ENCODE measurements around the gene ELF1. TPM values are rescaled to one million over a fixed set of nuclear protein-coding genes. Genes with fewer than 3 reads are reported as not detected.

The ELF1 gene
- total RNA-seq, 2 donors from 2014 or later = 36.0 to 44.1 TPM

DNA sequence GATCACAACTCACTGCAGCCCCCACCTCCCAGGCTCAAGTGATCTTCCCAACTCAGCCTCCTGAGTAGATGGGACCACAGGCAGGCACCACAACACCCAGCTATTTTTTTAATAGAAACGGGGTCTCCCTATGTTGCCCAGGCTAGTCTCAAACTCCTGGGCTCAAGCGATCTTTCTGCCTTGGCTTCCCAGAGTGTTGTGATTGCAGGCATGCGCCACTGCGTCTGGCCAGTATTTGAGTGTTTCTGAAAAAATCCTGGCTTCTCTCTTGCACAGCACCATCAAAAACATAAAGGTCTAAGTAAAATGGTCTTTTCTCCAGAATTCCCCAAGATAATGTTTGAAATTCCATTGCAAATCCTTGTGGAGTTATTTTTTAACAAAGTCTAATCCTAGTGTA, 47.8 kb downstream of the ELF1 start:
- 95 to 96% methylated on average over 4 of the region's 4 CpGs for WGBS, 2 experiments (ENCODE audit: insufficient coverage in 1 of 2, insufficient read length in 1 of 2)
- TF ChIP-seq, protein P1, sequence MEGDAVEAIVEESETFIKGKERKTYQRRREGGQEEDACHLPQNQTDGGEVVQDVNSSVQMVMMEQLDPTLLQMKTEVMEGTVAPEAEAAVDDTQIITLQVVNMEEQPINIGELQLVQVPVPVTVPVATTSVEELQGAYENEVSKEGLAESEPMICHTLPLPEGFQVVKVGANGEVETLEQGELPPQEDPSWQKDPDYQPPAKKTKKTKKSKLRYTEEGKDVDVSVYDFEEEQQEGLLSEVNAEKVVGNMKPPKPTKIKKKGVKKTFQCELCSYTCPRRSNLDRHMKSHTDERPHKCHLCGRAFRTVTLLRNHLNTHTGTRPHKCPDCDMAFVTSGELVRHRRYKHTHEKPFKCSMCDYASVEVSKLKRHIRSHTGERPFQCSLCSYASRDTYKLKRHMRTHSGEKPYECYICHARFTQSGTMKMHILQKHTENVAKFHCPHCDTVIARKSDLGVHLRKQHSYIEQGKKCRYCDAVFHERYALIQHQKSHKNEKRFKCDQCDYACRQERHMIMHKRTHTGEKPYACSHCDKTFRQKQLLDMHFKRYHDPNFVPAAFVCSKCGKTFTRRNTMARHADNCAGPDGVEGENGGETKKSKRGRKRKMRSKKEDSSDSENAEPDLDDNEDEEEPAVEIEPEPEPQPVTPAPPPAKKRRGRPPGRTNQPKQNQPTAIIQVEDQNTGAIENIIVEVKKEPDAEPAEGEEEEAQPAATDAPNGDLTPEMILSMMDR (conservative IDR thresholded peaks at IDR 0.05) = no peak
- H3K4me1 Mint-ChIP-seq = peaks cover 21% of the 10 kb centered on the region

DNA sequence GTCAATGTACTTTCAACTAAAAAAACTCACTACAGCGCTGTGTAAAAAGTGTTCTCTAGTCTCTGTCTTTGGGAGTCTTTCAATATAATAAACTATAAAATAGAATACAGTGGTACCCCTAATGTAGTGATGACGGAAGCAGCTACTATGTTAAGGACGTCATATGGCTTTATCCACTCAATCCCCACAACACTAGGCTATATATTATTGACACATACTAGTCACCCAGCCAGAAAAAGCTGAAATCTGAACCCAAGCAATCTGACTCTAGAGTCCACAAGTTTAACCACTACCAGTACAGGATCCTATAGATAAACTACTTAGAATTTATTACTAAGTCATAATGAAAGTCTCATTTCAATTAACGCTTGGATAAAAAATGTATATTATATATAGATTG, 48.3 kb downstream of the ELF1 start:
- 95 to 100% methylated on average over 1 to 2 of the region's 4 CpGs for WGBS, 2 experiments (ENCODE audit: insufficient coverage in 1 of 2, insufficient read length in 1 of 2)
- TF ChIP-seq, protein P1 (conservative IDR thresholded peaks at IDR 0.05) = no peak
- no peak overlapping the region for H3K4me3 ChIP-seq (ENCODE audit: low read length)
- H3K27ac ChIP-seq (ENCODE audit: low read depth, low read length) = no peak overlapping the region
- no peak overlapping the region for H3K9ac ChIP-seq (ENCODE audit: extremely low read depth, low read length, poor library complexity, severe bottlenecking)
- H3K36me3 ChIP-seq (ENCODE audit: control insufficient read depth, insufficient read depth, low read length) = no peaks in the 10 kb centered on the region
- H3K27me3 ChIP-seq (ENCODE audit: control insufficient read depth, insufficient read depth, low read length, poor library complexity, severe bottlenecking) = no peaks in the 10 kb centered on the region
- H3K9me3 ChIP-seq (ENCODE audit: control insufficient read depth, low read length) = no peaks in the 10 kb centered on the region
- no peaks in the 10 kb centered on the region for H3K36me3 Mint-ChIP-seq (ENCODE audit: low read depth)
- no peaks in the 10 kb centered on the region for H3K4me1 ChIP-seq (ENCODE audit: control insufficient read depth, insufficient read depth, low read length)
- H3K9me3 Mint-ChIP-seq = no peaks in the 10 kb centered on the region
- no peak overlapping the region for H3K27ac Mint-ChIP-seq
- DNase-seq = no peak
- H3K4me3 Mint-ChIP-seq = no peak overlapping the region
- no peaks in the 10 kb centered on the region for H3K27me3 Mint-ChIP-seq (ENCODE audit: insufficient read depth)
- peaks cover 21% of the 10 kb centered on the region for H3K4me1 Mint-ChIP-seq

More for the DNA sequence above, 47.8 kb downstream of the ELF1 start:
- no peak overlapping the region for H3K4me3 ChIP-seq (ENCODE audit: low read length)
- no peak for DNase-seq
- no peaks in the 10 kb centered on the region for H3K36me3 ChIP-seq (ENCODE audit: control insufficient read depth, insufficient read depth, low read length)
- H3K27me3 Mint-ChIP-seq (ENCODE audit: insufficient read depth) = no peaks in the 10 kb centered on the region
- peak overlapping the region; percentile 59 for H3K27ac Mint-ChIP-seq
- H3K36me3 Mint-ChIP-seq (ENCODE audit: low read depth) = no peaks in the 10 kb centered on the region
- no peaks in the 10 kb centered on the region for H3K9me3 Mint-ChIP-seq
- no peak overlapping the region for H3K9ac ChIP-seq (ENCODE audit: extremely low read depth, low read length, poor library complexity, severe bottlenecking)
- no peaks in the 10 kb centered on the region for H3K4me1 ChIP-seq (ENCODE audit: control insufficient read depth, insufficient read depth, low read length)
- no peak overlapping the region for H3K27ac ChIP-seq (ENCODE audit: low read depth, low read length)
- no peak overlapping the region for H3K4me3 Mint-ChIP-seq
- H3K9me3 ChIP-seq (ENCODE audit: control insufficient read depth, low read length) = no peaks in the 10 kb centered on the region
- no peaks in the 10 kb centered on the region for H3K27me3 ChIP-seq (ENCODE audit: control insufficient read depth, insufficient read depth, low read length, poor library complexity, severe bottlenecking)

DNA sequence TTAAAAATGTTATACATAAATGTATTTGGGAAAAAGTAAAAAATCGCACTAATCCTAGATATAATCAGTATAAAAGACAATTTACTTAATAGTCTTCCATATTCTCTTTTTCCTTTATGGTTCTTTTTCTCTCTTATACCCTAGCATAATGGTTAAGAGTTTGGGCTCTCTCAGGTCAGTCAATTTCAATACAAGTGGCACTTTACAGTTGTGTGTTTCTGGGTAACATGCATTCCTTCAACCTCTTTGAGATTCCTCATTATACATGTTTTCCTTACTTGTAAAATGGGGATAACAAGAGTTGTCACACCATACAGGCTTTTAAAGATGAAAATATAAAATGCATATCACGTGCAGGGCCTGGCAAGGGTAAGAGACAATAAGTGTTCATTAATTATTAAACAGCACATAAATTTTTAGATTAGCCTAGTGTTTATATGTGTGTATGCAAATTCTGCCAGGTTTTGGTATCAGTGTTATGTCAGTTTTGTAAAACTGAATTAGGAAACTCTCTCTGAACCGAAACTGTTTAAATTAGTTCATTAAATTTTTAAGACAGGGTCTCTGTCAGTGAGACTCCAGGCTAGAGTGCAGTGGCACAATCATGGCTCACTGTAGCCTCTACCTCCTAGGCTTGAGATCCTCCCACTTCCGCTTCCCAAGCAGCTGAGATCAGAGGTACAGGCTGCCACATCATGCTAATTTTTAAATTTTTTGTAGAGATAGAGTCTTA, 49.8 kb downstream of the ELF1 start:
- H3K9me3 Mint-ChIP-seq = no peaks in the 10 kb centered on the region
- H3K4me1 Mint-ChIP-seq = peaks cover 14% of the 10 kb centered on the region
- Histone ChIP-seq H3K27me3 (ENCODE audit: control insufficient read depth, insufficient read depth, low read length, poor library complexity, severe bottlenecking) (no peaks in the 10 kb centered on the region), H3K36me3 (ENCODE audit: control insufficient read depth, insufficient read depth, low read length) (no peaks in the 10 kb centered on the region), H3K4me1 (ENCODE audit: control insufficient read depth, insufficient read depth, low read length) (no peaks in the 10 kb centered on the region), H3K4me3 (ENCODE audit: low read length) (no peak overlapping the region), H3K9ac (ENCODE audit: extremely low read depth, low read length, poor library complexity, severe bottlenecking) (no peak overlapping the region), H3K27ac (ENCODE audit: low read depth, low read length) (no peak overlapping the region), H3K9me3 (ENCODE audit: control insufficient read depth, low read length) (no peaks in the 10 kb centered on the region)
- H3K27ac Mint-ChIP-seq = no peak overlapping the region
- no peaks in the 10 kb centered on the region for H3K36me3 Mint-ChIP-seq (ENCODE audit: low read depth)
- no peak for DNase-seq
- H3K27me3 Mint-ChIP-seq (ENCODE audit: insufficient read depth) = no peaks in the 10 kb centered on the region
- TF ChIP-seq, protein P1 (conservative IDR thresholded peaks at IDR 0.05) = no peak
- 92 to 93% methylated on average over 2 of the region's 4 CpGs for WGBS, 2 experiments (ENCODE audit: insufficient coverage in 1 of 2, insufficient read length in 1 of 2)
- no peak overlapping the region for H3K4me3 Mint-ChIP-seq
